HUES48 (cell line): Measurements from ENCODE around the gene PLIN5.

Experiments used
- H3K27ac ChIP-seq: one replicate; pipeline ENCODE4 v1.7.0; 2013; ENCODE audit warnings: low read depth, low read length, inconsistent platforms
- H3K27me3 ChIP-seq: 2 replicates; pipeline ENCODE4 v1.6.1; 2013; ENCODE audit warnings: mild to moderate bottlenecking, low read length; ENCODE audit not compliant: control insufficient read depth, insufficient read depth
- H3K36me3 ChIP-seq: 2 replicates; pipeline ENCODE4 v1.6.1; 2013; ENCODE audit warnings: low read length; ENCODE audit not compliant: control insufficient read depth, insufficient read depth
- H3K4me1 ChIP-seq: 2 replicates; pipeline ENCODE4 v1.6.1; 2013; ENCODE audit warnings: mild to moderate bottlenecking, low read length; ENCODE audit not compliant: control insufficient read depth, insufficient read depth
- H3K4me3 ChIP-seq: 2 replicates; pipeline ENCODE4 v1.5.1; 2013; ENCODE audit warnings: mild to moderate bottlenecking, low read depth, low read length
- H3K9ac ChIP-seq: 2 replicates; pipeline ENCODE4 v1.6.1; 2013; ENCODE audit warnings: mild to moderate bottlenecking, low read depth, low read length, moderate library complexity
- H3K9me3 ChIP-seq: 2 replicates; pipeline ENCODE4 v1.6.1; 2013; ENCODE audit warnings: low read length; ENCODE audit not compliant: control insufficient read depth, insufficient read depth

Gene PLIN5

GRCh38 chr19:4500841-4501591, 34.0 kb downstream of the PLIN5 start:
- no peak overlapping the region for H3K27ac ChIP-seq
- H3K9me3 ChIP-seq: no peaks in the 10 kb centered on the region
- H3K4me3 ChIP-seq: no peak overlapping the region
- H3K36me3 ChIP-seq: peaks cover 69% of the 10 kb centered on the region
- H3K4me1 ChIP-seq: no peaks in the 10 kb centered on the region
- no peaks in the 10 kb centered on the region for H3K27me3 ChIP-seq
- H3K9ac ChIP-seq: no peak overlapping the region

- Histone ChIP-seq H3K27me3 (no peaks in the 10 kb centered on the region), H3K27ac (no peak overlapping the region), H3K36me3 (peaks cover 68% of the 10 kb centered on the region)
These were observed 35.2 kb downstream of the PLIN5 start for GRCh38 chr19:4499855-4500254.

DNA sequence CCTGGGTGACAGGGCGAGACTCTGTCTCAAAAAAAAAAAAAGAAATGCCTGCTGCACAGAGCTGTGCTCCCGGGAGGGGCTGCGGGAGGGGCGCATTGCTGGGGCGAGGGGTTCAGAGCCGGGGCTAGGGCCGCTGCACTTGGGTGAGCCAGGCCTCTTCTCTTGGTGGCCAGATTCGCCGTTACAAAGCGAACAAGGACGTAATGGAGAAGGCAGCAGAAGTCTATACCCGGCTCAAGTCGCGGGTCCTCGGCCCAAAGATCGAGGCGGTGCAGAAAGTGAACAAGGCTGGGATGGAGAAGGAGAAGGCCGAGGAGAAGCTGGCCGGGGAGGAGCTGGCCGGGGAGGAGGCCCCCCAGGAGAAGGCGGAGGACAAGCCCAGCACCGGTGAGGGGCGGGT, 35.7 kb downstream of the PLIN5 start:
- H3K9ac ChIP-seq: no peak overlapping the region
- no peak overlapping the region for H3K4me3 ChIP-seq
- H3K36me3 ChIP-seq: peaks cover 68% of the 10 kb centered on the region

More at GRCh38 chr19:4499855-4500254, 35.2 kb downstream of the PLIN5 start:
- no peak overlapping the region for H3K4me3 ChIP-seq
- H3K9ac ChIP-seq: no peak overlapping the region
- no peaks in the 10 kb centered on the region for H3K4me1 ChIP-seq
- H3K9me3 ChIP-seq: no peaks in the 10 kb centered on the region

DNA sequence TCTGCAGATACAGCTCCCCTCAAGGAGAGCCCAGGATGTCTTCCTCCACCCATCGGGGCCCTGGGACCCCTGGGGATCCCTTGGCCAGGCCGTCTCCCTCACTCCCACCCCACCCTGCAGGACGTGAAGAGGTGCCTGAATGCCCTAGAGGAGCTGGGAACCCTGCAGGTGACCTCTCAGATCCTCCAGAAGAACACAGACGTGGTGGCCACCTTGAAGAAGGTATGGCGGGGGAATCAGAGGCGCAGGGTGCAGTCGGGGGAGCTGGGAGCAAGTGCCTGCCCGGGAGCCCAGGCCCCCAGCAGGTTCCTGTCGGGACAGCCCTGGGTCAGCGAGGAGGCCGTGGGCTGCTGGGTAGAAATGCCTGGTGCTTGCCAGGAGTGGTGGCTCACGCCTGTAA, 36.3 kb downstream of the PLIN5 start:
- no peak overlapping the region for H3K9ac ChIP-seq
- H3K27ac ChIP-seq: no peak overlapping the region
- H3K36me3 ChIP-seq: peaks cover 75% of the 10 kb centered on the region
- H3K27me3 ChIP-seq: no peaks in the 10 kb centered on the region
- no peak overlapping the region for H3K4me3 ChIP-seq
- H3K9me3 ChIP-seq: no peaks in the 10 kb centered on the region
- H3K4me1 ChIP-seq: no peaks in the 10 kb centered on the region

More for the DNA sequence above, 35.7 kb downstream of the PLIN5 start:
- Histone ChIP-seq H3K27me3 (no peaks in the 10 kb centered on the region), H3K4me1 (no peaks in the 10 kb centered on the region), H3K9me3 (no peaks in the 10 kb centered on the region), H3K27ac (no peak overlapping the region)

DNA sequence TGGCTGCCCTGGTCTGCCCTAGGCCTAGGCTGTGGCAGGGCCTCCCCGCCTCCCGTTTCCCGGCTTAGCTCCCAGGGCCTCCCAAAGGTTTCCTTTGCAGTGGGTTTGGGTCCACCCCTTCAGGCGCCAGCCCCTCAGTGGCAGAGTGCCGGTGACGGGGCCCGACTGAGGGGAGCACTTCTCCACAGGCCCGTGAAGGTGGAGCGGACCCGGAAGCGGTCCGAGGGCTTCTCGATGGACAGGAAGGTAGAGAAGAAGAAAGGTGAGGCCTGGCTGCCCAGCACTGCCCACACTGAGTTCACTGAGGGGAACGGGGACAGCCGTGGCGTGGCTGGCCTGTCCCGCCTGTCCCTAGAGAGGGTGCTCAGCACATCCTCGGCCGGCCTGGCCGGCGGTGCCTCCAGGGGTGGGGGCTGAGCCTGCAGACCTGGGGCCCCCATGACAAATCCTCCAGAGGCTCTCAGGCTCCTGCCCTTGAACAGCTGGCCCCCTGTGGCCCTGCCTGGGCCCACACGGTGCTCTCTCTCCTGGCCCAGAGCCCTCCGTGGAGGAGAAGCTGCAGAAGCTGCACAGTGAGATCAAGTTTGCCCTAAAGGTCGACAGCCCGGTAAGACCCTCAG, 37.1 kb downstream of the PLIN5 start:
- Histone ChIP-seq H3K27me3 (no peaks in the 10 kb centered on the region), H3K27ac (no peak overlapping the region), H3K9ac (no peak overlapping the region), H3K9me3 (no peaks in the 10 kb centered on the region), H3K4me3 (no peak overlapping the region), H3K4me1 (no peaks in the 10 kb centered on the region), H3K36me3 (peaks cover 76% of the 10 kb centered on the region)

DNA sequence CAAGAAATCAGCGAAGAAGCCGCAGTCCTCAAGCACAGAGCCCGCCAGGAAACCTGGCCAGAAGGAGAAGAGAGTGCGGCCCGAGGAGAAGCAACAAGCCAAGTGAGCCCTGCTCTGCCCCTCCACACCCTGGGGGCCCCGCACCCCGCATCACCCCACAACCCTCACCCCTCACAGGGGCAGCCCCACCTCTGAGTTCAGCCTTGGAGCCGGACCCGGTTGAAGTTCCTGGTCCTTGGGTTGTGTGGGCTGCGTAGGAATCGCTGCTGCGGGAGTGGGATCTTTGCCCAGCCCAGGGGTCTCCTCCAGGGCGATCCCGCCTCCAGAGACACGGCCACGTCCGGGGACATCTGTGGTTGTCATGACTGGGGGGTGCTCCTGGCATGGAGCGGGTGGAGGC, 38.7 kb downstream of the PLIN5 start:
- no peak overlapping the region for H3K9ac ChIP-seq
- no peaks in the 10 kb centered on the region for H3K27me3 ChIP-seq
- H3K36me3 ChIP-seq: peaks cover 77% of the 10 kb centered on the region
- no peak overlapping the region for H3K27ac ChIP-seq
- no peaks in the 10 kb centered on the region for H3K9me3 ChIP-seq
- H3K4me3 ChIP-seq: no peak overlapping the region
- no peaks in the 10 kb centered on the region for H3K4me1 ChIP-seq

DNA sequence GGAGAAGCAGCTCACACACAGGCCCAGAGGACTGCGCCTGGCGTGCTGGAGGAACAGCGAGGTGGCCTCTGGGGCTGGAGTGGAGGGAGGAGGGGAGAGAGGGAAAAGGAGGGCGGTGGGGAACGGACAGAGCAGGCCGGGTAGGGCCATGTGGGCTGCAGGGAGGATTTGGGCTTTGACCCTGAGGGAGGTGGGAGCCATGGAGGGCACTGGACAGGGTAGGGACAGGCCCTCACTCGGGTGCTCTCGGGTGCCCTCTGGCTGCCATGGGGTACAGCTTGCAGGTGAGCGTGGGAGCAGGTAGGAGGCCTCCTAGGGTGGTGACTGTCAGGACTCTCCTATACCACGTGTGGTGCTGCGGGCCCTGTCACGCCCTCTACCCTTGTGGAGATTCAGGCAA, 39.6 kb downstream of the PLIN5 start:
- no peak overlapping the region for H3K27ac ChIP-seq
- no peak overlapping the region for H3K4me3 ChIP-seq
- no peaks in the 10 kb centered on the region for H3K4me1 ChIP-seq
- H3K27me3 ChIP-seq: no peaks in the 10 kb centered on the region
- no peaks in the 10 kb centered on the region for H3K9me3 ChIP-seq
- peaks cover 75% of the 10 kb centered on the region for H3K36me3 ChIP-seq
- no peak overlapping the region for H3K9ac ChIP-seq

GRCh38 chr19:4494691-4495064, 40.3 kb downstream of the PLIN5 start:
- Histone ChIP-seq H3K36me3 (peaks cover 79% of the 10 kb centered on the region), H3K27me3 (no peaks in the 10 kb centered on the region), H3K9ac (no peak overlapping the region), H3K4me1 (no peaks in the 10 kb centered on the region), H3K27ac (no peak overlapping the region), H3K4me3 (no peak overlapping the region), H3K9me3 (no peaks in the 10 kb centered on the region)

DNA sequence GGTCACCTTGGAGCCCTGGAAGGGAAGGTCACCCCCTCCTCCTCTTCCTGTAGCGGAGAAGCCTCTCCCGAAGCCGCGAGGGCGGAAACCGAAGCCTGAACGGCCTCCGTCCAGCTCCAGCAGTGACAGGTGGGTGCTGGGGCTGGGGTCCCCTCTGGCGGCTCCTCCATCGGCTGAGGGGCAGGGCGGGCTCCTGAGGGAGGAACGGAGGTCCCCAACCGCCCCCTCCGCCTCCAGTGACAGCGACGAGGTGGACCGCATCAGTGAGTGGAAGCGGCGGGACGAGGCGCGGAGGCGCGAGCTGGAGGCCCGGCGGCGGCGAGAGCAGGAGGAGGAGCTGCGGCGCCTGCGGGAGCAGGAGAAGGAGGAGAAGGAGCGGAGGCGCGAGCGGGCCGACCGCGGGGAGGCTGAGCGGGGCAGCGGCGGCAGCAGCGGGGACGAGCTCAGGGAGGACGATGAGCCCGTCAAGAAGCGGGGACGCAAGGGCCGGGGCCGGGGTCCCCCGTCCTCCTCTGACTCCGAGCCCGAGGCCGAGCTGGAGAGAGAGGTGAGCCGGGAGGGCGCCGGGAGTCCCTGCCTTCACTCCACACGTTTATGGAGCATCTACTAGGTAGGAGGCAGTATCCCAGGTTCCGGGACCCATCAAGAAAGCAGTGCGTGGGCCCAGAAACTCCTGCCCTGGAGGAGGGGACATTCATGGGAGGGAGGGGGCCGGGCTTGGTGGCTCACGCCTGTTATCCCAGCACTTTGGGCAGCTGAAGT, 40.9 kb downstream of the PLIN5 start:
- Histone ChIP-seq H3K27me3 (no peaks in the 10 kb centered on the region), H3K4me1 (no peaks in the 10 kb centered on the region), H3K9ac (no peak overlapping the region), H3K36me3 (peaks cover 84% of the 10 kb centered on the region), H3K4me3 (no peak overlapping the region), H3K9me3 (no peaks in the 10 kb centered on the region), H3K27ac (no peak overlapping the region)

DNA sequence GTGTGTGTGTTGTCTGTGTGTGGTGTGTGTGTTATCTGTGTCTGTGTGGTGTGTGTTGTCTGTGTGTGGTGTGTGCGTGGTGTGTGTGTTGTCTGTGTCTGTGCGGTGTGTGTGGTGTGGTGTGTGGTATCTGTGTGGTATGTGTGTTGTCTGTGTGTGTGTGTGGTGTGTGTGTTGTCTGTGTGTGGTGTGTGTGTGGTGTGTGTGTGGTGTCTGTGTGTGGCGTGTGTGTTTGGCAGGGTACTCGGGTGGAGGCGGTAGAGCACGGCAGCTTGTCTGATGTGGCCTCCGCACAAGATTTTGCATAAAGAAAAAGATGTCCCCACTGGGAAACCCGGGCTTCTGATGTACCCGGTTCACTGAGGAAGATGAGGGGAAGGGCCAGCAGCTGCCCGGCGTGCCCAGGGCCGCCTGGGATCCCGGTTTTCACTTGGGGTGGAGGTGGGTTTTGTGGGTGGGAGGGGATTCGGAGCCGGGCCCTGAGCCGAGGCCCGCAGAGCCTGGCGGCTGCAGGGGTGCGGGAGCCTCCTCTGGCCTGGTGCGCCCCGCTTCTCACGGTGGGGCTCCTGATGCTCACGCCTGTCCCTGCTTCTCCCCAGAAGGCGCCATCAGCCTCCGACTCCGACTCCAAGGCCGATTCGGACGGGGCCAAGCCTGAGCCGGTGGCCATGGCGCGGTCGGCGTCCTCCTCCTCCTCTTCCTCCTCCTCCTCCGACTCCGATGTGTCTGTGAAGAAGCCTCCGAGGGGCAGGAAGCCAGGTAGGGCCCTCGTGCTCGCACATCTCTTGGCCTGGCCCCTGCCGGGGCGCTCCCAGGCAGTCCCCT, 41.7 kb downstream of the PLIN5 start:
- Histone ChIP-seq H3K27me3 (no peaks in the 10 kb centered on the region), H3K9me3 (no peaks in the 10 kb centered on the region), H3K27ac (no peak overlapping the region), H3K9ac (no peak overlapping the region), H3K4me3 (no peak overlapping the region), H3K4me1 (no peaks in the 10 kb centered on the region), H3K36me3 (peaks cover 85% of the 10 kb centered on the region)
